Stimulated activated CD4-positive, alpha-beta T cell treated with anti-CD3 and anti-CD28 coated beads, TNF-alpha, amount 100 ng/mL, for 1 hour (primary cell): Measurements from ENCODE around the gene ARHGEF39.

Experiments used
- DNase-seq, 3 donors: peaks; one replicate each; pipeline ENCODE4 v3.0.0-alpha.2; 2020; ENCODE audit warnings: low read depth in 3 of 3, low spot score in 1 of 3

ARHGEF39 gene

GRCh38 chr9:35691757-35692301 lies 26.8 kb upstream of the ARHGEF39 start:
- no peak for DNase-seq

- DNase-seq = no peak
Observed at GRCh38 chr9:35691334-35691650, 26.3 kb upstream of the ARHGEF39 start.

GRCh38 chr9:35690614-35691333 lies 25.8 kb upstream of the ARHGEF39 start:
- peak in 1 of 3 donors; percentile 17 for DNase-seq

DNA sequence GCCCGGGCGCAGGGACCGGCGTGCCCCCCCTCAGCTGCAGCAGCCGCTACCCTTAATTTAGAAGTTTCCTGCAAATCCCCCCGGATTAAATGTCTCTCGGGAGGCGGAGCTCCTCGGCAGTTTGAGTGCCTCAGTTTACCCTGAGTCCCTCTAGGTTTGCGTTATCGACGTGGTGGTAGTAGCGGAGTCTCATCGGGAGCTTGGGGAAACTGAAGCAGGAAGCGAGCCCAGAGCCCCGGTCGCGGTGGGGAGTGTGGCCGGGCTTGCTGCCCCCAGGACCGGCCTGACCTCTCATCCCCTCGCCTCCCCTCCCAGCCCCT lies 25.3 kb upstream of the ARHGEF39 start:
- DNase-seq = no peak

- no peak for DNase-seq
Observed at GRCh38 chr9:35689542-35690293, 24.7 kb upstream of the ARHGEF39 start, which contains the start of gene TPM2. TPM2 (minus strand) TSS chr9:35689925; CDS start chr9:35689817, 108 bp downstream.

- DNase-seq = no peak
Observed at GRCh38 chr9:35688558-35689541, 23.9 kb upstream of the ARHGEF39 start.

DNA sequence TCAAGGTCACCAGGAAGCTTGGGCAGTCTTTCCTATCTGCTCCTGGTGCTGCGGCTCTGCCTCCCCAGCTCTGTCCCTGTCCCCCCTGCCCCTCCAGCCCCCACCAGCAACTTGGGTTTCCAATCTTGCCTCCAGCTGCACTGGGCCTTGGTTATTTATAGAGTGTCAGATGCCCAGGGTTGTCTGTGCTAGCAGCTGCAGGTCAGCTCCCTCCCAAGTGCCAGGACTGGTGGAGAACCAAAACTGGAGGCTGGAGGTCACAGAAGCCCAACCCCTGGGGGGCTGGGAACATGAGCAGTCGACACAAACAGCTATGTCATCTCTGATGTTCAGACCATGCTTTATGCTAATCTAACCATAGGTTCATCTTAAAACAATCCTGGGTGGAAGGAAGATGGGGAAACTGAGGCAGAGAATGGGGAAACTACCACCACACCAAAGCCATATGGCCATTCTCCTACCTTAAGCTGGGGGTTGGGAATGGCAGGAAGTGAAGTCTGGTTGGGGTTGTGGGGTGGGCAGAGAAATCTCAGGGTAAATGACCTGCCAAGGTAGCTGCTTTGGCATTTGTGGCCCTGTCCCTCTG lies 23.1 kb upstream of the ARHGEF39 start:
- no peak for DNase-seq

DNA sequence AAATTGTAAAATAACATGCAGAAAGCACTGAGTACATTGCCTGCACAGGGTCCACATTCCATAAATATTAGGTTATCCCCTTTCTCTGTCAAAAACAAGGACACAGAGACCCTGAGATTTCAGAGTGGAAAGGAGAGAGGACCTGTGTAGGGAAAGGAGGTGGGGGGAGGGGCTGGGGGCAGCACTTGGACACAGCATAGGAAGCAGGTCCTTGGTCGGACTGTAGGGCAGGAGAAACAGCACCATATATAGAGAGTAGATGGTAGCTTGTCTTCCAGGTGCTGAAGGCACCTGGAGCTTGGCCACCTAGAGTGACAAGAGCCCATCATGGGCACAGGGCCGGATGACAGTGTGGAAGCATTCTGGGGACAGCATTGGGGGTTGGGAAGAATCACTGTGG lies 22.3 kb upstream of the ARHGEF39 start:
- DNase-seq = no peak

DNA sequence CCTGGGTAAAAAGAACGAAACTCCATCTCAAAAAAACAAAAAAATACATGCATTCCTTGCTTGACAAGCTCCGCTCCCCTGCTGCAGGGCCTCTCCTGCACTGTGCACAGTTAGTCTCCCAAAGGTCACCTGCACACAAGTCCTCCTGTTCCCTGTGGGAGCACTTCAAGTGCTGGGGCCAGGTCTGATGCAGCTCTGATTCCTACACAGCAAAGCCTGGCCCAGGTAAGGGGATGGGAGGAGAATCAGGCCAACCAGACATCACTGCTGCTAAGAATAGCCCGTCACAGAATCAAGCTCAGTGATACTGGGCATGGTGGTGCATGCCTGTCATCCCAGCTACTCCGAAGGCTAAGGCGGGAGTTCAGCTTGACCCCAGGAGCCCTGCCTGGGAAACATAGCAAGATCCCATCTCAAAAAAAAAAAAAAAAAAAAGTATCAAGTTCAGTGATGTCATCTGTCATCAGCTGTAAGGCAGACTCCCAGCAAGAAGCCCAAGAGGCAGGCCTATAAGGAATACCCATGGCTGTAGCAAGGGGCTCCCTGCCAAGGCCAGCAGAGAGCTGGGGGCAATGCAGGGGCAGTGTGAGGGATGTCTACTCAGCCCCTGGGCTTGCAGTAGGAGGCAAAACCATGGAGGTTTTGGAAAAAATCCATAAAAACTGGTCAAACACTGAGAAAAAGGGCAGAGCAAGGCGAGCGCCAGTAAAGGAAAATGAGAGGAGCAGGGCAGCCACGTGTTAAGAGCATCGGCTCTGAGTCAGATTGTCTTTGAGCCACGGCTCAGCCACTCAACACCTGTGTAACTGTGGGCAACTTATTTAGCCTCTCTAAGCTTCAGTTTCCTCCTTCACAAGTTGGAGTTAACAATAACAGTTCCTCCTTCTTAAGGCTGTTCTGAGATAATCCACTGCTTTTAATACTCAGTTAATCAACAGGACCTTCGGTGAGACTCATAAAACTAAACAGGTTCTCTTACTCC lies 21.5 kb upstream of the ARHGEF39 start:
- no peak for DNase-seq

- no peak for DNase-seq
Observed at GRCh38 chr9:35685506-35685905, 20.5 kb upstream of the ARHGEF39 start.

- no peak for DNase-seq
Observed at GRCh38 chr9:35684921-35685320, 19.9 kb upstream of the ARHGEF39 start.

DNA sequence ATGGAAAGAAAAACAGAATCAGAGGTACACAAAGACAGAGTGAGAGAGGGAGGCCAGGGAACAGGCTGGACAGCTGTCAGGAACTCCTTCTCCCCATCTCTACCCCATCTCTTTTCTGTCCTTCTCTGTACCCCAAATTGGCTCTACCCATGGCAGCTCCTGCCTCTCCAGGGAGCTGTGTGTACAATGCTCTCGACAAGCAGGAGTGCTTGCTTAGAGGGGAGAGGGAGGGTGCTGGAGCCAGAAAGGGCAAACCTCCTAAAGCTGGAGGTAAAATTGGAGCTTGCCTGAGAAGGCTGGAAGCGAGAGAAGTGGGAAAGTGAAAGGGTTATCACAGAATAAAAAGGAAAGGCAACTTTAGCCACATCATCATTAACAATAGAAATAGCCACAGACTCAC lies 18.3 kb upstream of the ARHGEF39 start:
- no peak for DNase-seq

DNA sequence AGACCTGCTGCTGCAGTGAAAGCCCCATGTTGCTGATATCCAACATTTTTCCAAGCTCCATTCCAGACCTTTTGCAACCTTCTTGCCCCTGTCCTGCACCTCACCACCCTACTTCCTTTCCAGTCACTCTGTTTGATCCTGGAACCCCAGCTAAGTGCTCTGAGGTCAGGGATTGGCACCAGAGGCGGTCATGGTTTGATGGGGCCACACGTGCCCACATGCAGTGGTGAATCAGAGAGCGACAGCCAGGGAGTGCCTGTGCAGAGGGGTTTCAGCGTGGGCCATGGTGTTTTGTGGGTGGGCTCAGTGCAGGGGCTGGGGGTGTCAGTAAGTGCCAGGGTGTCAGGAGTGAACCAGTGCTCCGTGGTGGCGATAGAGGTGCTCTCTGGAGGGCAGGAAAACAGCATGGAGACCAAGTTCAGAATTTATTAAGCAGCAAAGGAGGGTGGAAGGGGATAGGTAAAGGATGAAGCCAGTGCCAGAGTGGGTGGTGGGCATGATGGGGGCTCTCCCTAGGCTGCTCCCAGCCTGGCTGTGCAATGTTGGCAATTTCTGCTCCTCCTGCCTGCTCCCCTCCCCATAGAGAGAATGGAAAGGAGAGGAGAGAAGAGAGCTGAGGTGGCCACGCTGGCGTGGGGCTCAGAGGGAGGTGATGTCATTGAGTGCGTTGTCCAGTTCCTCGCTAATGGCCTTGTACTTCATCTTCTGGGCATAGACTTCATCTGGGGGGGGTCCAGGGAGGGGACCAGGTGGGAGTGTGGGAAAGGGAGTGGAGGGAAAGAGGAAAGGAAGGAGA lies 17.7 kb upstream of the ARHGEF39 start:
- no peak for DNase-seq

- no peak for DNase-seq
Observed at GRCh38 chr9:35682051-35682450, 17.1 kb upstream of the ARHGEF39 start.

DNA sequence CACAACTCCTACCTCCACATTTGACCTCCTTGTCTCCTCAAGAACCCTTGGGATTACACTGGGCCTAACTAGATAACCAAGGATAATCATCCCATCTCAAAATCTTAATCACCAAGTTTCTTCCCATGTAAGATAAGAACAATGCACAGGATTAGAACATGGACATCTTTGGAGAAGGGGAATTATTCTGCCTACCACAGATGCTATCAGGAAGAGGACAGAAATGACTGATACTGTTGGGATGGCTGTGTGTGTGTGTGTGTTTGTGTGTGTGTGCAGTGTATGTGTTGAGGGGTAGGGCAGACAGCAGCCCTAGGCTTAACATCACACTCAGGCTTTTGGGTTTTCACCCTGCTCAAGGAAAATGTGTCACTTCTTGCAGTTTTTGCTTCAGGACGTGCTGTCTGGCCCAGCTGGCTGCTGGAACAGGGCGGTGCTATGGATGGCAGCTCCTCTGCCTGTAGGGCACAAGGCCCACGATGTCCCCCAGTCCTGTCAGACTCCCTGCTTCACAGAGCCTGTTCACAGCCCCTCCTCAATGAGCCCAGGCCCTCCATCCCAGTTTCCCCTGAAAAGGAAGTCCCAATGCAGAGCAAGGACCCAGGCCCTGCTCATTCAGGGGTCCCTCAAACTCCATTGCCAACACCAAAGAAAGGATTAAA lies 16.5 kb upstream of the ARHGEF39 start:
- no peak for DNase-seq

GRCh38 chr9:35680331-35681105 lies 15.5 kb upstream of the ARHGEF39 start:
- DNase-seq = no peak

GRCh38 chr9:35679766-35680330 lies 14.9 kb upstream of the ARHGEF39 start:
- no peak for DNase-seq
